GM21619 (cell line): Measurements from ENCODE around the gene NSUN2.
"Not testable (repeated sequence)": the region's sequence is repeated elsewhere in the genome, so short reads cannot be mapped to it uniquely, and the experiment has no call there.

ENCODE experiments used
- ATAC-seq: cut with Tn5 transposase; IDR thresholded peaks from one replicate; pipeline ENCODE4 v1.9.1; 2021; ENCODE audit not compliant: unreplicated experiment

Gene NSUN2

DNA sequence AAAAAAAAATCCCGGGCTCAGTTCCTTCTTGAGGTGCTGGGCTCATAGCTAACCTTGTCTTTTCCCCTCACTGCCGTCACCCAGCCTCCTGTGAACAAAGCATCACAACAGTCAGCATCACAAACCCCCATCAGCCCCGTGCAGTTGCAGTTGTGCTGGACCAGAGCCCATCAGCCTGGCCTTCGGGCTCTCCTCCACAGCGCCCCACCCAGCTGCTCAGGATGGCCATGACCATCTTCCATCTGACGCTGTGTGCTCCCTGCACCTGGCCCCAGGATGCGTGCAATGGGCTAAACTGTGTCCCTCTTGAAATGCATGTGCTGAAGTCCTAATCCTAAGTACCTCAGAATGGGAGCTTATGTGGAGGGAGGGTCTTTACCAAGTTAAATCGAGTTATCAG, 48.1 kb downstream of the NSUN2 start:
- no peak for ATAC-seq

DNA sequence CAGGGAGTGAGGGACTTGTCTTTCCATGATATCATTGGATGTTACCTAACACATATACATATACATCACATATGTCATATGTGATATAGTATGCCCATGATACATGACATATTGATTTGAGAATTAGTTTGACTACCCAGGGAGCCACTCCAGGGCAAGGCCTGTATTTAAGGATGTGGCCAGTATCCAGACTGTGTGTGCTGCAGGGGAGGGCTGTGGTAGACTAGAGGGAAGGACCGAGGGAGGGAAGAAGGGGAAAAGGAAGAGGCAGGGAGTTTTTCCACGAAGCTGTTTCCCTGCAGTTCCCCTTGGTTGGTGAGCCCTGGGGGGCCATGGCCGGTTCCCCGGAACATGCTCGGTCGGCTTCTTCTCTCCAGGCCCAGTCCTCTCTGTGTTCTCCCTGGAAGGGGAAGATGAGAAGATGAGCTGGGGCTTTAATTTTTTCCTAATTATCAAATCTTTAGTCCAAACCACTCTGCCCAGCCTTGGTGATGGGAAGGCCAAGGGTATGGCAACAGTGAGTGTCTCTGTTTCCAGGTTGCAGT, 48.7 kb downstream of the NSUN2 start:
- ATAC-seq = no peak

DNA sequence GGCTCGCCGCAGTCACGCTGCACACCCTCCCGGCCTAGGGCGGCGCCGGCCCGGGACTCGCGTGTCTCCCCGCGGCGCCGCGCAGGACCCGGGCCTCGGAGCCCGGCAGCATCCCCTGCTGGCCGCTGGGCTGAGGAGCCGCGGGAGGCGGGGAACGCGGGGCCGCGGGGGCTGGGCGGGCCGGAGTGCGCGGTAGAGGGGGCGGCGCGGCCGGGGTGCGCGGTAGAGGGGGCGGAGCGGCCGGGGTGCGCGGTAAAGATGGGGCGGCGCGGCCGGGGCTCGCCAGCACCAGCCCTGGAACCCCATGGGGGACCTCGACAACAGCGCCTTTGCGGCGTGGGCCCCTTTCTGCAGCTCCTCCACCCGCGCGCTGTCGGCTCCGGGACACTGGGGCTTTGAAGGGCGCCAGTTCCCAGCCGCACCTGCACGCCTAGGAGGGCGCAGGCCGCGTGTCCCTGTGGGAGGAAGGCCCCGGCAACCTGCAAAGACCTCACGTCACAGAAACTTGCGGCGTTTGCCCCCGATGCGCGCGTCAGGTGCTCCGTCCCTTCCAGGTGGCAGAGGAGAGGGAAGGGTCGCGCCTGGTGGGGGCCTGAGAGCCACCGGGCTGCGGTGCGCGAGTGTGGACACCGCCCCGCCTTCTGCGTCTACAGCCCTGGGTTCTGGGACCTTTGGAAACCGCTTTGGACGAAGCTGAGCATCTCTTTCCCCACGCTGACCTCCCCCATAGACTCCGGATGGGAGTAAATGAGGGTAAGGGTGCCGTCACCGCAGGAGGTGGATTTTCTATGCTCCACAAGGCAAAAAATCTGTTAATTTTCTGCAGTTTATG, 49.6 kb downstream of the NSUN2 start:
- ATAC-seq = no peak

DNA sequence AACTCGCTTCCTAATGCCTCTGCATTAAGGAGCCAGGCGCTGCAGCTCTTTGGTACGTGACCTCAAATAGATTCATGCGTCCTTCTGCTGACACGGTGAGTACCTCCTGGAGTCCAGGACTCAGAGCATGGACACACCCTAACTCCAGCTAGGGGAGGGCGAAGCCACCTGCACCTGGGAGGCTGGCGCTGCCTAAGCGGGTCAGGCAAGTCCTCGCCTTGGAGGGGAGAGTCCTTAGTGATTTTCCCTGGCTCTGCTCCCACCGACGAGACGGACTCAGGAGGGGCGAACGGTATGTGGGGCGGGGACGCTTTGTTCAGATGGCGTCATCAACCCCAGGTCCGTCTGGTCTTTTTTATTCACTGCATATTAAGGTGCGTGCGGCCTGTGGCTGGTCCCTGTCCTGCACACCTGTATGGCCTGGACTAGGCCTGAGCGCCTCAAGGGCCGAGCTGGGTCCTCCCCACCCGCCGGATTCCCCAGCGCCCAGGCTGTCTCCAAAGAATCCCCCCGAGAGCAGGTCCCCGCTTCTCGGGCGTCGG, 50.3 kb downstream of the NSUN2 start:
- ATAC-seq = no peak

DNA sequence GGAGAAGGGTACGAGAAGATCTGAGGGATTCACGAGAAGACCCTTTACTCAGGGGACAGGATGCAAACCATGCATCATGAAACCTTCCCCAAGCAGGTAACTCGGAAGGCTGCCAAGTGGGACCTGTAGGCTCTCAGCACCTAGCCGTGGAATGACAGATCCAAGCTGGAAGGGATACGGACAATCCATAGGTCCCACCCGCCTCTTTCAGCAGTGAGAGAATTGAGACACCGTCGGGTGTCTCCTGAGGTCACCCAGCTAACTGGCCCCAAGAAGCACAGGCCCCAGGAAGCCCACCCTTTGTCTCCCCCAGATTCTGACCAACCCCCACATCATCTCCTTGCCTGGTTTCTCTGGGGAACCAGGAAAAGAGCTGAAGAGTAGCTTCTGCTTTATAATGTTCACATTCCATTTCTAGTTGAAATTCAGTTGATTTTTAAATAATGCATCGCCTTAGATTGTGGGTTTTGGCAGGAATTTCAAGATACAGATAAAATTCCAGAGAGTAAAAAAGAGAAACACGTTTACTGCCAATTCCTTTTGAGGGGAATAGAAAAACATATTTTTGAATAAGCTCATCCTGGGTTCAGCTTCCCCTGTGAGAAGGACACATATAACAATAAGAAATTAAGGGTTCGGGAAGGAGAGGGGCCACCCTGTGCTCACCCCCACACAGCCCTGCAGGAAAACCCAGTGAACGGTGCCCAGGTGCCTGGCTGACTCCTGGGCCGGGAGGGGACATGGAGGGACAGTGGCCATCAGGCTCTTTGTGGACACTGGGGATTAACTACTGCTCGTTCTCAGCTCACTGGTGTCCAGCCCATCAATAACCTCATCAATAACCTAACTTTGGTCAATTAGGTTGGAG, 51.1 kb downstream of the NSUN2 start:
- no peak for ATAC-seq

DNA sequence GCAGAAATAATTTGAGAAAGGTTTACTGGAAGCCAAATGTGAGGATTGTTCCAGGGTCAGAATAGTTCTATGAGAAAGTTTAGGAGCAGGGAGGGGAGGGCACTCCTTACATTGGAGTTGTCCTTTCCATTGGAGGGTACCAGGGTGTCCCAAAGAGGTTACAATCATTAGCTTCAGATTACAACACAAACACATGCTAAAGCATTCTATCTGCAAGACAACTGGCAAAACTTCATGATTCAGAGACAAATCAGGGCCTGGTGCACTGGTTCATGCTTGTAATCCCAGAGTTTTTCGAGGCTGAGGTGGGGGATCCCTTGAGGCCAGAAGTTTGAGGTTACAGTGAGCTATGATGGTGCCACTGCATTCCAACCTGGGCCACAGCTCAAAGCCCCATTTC, 51.8 kb downstream of the NSUN2 start:
- no peak for ATAC-seq

DNA sequence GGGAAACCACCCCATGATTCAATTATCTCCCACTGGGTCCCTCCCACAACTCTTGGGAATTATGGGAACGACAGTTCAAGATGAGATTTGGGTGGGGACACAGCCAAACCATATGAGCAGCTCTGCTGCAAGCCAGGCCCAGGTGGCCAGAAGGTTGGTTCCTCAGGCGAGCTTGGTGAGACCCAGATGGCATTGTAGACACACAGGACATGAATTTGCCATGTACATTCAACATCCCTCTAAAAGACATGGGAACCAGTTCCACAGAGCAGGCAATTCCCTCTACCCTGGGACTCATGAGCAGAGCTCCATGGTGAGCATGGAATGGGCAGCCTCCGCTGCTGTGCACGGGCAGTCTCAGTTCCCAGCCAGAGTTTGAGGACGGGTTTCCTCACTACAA, 53.3 kb downstream of the NSUN2 start:
- ATAC-seq = no peak

DNA sequence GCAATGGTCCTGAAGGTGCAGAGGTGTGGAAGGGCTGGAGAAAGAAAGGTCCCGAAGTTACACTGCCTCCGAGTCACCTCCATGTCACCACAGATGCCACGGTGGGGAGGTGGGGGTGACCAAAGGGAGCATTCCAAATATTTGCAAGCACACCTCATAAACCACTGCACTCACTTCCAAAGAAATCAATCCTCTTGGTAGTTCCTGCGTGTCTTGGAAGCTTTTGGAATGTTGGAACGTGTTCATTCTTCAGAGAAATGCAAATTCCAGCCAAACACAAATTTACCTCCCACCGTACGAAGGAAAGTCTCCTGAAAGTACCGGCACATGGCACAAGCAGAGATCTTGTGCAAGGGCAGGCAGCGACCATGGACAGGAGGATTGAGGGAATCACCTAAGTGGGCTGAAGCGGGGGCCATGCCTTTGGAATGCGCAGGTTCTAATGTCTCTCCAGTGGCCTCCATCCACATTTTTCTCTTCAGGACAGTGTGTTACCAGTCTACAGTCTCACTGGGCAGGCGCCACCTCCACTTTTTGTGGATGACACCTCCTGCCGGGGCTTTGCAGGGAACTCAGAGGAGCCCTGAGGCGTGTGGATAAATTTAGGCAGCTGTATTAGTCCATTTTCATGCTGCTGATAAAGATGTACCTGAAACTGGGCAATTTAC, 54.0 kb downstream of the NSUN2 start:
- no peak for ATAC-seq

DNA sequence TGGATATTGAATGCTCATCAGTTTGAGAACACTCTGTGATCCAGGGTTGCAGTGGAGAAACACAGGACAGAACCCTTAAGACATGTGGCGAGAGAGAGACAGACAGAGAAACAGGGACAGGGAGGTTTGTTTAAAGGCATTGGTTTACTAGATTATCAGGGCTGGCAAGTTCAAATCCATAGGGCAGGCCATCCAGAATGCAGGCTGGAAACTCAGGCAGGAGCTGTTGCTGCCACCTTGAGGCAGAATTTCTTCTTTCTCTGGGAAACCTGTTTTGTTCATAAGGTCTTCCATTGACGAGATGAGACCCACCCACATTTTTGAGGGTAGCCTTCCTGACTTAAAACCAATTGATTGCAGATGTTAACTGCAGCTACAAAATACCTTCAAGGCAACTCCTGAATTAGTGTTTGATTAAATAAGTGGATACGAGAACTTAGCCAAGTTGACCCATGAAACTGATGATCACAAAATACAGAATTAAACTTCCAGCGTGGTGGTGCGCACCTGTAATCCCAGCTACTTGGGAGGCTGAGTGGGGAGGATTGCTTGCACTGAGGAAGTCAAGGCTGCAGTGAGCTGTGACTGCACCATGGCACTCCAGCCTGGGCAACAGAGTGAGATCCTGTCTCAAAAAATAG, 55.9 kb downstream of the NSUN2 start:
- ATAC-seq = no peak

DNA sequence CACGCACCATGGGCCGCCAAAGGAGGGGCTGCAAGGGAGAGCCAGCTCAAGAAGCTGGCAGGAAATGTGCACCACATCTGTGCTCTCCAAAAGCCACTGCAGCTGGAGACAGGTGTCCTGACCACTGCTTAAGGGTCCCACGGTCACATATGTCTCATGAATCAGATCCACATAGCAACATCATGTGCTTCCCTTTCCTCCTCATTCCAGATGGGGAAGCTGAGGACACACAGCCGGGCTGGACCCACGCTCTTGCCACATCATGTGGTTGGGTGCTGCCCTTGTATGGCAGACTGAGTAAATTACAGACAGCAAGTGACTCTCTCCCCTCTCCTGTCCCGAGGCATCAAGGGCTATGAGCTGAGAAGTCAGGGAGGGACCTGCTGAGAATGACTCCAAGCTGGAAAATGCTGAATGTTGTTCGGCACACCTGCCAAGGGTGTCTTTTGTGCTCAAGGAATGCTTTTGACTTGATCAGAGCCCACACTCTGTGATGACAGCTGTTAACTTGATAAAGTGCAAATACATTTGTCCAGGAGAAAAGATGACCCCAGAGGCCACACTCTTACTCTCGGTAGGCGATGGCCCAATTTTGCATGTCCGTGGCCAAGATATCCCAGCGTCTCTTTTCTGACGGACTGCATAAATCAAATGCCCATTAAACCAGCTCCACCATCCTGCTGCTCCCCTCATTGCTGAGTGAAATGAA, 58.2 kb downstream of the NSUN2 start:
- ATAC-seq = no peak

DNA sequence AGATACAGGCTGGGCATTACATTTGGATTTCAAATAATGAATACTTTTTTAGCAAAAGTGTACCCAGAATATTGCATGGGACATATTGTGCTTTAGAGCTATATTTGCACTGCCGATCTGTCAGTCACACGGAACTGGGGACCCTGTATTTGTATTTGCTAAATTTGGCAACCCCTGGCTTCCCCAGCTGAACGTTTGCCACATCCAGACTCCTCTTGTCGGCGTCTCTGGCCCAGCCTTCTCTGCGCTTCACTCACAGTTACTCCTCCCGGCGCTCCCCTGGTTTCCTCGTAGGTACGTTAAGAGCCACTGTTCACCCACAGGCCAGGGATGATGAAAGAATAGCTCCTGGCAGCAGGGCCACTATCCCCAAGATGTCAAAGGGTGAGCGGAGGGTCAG, 58.7 kb downstream of the NSUN2 start:
- ATAC-seq = no peak

DNA sequence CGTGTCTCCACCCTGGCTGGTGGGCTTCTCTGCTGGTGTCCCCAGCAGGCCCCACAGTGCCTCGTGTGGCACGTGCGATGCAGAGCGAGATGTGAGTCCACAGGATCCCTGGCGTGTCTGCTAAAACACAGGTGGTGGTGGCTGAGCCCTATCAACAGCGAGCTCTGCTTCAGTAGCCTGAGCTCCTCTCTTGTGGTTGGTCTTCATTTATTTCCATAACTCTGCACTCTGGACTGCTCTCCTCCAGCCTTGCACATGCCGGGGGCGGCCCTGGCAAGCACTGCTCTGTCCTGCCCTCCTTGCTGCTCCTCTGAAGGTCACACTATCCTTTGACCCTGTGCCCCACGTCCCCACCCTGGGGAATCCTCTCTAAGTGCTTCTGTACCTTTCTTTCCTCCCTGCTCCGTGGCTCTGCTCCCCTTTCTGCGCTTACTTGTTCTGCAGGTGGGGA, 59.2 kb downstream of the NSUN2 start:
- no peak for ATAC-seq

DNA sequence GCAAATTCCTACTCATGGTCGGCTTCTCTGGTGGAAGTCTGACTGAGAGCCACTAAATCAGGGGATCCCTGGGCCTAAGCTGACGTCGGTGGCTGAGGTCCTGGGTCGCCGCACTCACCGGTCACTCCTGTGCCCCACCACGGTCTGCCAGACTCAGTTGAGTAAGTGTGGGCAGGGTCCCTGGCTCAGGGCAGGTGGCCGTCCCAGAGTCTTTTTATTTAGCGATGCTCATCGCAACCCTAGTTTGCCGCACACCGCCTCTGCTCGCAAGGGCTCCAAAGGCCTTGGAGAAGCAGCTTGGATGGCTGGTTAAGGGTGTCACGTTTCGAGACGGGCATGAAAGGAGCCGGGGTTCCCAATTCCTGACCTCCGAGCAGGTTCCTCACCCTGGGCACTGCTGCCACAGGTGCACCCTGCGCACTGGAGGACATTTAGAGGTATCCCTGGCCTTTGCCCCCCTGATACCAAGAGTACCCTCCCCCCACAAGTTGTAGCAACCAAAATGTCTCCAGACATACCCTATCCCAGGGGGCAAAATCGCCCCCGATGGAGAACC, 59.9 kb downstream of the NSUN2 start:
- ATAC-seq = no peak

DNA sequence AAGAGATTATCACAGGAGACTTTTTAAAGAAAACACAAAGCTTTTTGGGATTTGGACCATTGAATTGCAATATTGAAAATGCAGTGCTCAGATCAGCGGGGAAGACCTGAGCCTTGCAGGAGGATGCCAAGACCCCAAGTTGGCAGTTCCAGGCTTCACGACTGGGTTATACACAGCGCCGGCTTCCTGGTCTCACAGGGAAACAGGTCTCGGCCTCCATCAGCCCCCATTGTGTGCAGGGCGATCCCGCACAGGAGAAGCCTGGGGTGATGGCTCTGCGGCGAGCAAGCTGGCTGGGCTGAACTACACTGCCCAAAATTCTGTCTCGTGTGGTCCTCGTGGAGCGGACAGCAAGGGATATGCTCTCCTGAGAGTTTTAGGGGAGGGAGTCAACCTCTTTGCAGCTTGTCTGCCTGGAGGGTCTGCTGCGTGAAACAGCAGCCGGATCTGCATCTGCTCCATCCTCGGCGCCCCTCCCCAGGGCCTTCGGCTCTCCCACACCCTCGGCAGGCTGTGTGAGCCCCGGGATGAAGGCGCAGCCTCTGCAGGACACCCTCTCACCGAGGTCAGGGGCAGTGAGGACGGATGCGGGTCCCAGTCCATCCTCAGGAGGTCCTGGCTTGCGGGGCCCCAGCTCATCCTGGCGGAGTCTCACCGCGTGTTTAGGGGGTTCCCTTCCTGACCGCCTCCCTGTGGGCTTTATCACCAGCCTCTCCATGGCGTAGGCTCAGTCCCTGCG, 60.6 kb downstream of the NSUN2 start:
- ATAC-seq = no peak

DNA sequence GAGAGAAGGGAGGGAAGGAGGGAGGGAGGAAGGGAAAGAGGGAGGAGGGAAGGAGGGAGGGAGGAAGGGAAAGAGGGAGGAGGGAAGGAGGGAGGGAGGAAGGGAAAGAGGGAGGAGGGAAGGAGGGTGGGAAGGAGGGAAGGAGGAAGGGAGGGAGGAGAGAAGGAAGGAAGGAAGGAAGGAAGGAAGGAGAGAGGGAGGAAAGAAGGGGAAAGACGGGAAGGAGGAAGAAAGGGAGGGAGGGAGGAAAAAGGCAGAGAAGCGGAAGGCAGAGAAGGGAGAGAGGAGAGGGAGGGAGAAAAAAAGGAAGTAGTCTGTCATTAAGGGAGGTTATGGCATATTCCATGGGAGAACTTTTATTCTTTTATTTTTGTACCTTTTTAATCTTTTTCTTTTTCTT, 61.2 kb downstream of the NSUN2 start:
- ATAC-seq = not testable (repeated sequence)

DNA sequence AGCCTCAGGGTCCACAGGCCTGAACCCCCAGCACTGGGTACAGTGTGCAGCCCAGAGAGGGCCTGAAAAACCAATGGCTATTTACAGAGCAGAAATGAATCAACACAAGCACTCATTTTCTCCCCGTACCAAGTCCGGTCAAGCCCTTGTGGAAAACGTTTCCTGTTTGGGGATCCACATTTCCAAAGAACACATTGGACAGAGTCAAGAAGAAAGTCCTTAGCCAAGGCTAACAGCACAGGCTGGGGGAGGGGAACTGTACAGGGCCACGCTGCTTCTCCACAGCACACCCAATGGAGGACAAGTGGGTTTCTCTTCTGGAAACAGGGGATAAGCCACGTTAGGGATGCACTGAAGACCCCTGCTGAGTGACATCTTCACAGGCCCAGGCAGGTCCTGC, 62.3 kb downstream of the NSUN2 start:
- no peak for ATAC-seq

DNA sequence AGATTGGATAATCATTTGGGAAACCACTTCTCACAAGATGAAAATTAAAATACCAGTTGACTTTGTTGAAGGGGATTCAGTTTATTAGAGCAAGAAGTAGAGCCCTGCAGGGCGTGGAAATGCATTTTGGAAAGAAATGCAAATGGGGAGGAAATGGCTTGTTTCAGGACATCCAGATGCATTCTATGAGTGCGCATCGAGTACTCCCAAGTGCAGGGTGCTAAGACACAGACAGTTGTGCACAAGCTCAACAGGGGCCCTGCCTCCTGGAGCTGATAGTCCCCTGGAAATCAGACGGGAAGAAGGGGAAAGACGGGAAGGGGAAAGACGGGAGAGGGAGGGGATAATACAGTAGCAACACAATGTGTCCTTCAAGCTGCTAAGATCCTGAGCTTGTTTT, 64.0 kb downstream of the NSUN2 start:
- ATAC-seq = no peak

DNA sequence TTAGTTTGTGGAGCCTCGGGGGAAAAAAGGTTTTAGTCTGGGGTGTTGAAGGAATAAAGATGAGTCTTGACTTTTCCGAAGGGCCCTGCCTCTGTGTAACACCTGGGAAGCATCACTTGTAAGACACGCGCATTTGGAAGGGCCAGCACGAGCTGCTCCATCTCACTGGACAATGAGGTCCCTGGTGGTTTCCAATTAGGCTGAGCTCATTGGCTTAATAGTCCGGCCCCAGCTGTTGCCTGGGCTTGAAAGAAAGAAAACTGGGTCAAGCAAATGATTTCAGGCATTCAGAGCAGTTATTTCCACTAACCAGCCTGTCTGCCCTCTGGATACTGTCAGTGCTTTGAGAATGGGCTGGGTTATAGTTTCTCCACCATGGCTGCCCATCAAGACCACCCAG, 64.5 kb downstream of the NSUN2 start:
- no peak for ATAC-seq

DNA sequence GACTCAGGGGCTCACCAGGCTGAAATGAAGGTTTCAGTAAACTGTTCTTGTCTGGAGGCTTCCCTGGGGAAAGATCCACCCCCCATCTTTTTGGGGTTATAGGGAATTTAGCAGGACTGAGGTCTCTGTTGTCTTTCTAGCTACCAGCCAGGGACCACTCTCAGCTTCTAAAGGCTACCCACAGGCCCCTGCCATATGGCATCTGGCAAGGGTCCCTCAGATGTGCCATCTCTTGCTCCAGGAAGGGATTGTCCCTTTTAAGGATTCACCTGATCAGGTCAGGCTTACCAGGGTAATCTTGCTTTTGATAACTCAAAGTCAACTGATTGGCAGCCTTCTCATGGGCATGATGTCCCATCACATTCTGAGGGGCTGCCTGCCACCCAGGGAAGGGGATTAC, 65.0 kb downstream of the NSUN2 start:
- ATAC-seq = no peak
